Neural cell (in vitro differentiated cells): ENCODE data around the gene CLCN4. TPM values are rescaled to one million over a fixed set of nuclear protein-coding genes. Genes with fewer than 3 reads are reported as not detected.

Experiments used
- H2AFZ ChIP-seq: fragments of 200-600, 300-800 bp; sonication (generic), shearing (Covaris generic); 2 replicates; pipeline ENCODE4 v1.6.0; 2014; ENCODE audit warnings: low read depth, mild to moderate bottlenecking, antibody characterized with exemption, low read length, moderate library complexity
- H3F3A ChIP-seq: fragments of 200-600 bp; shearing (Covaris generic); 2 replicates; pipeline ENCODE4 v1.6.1; 2016; ENCODE audit warnings: mild to moderate bottlenecking, moderate library complexity, mixed read lengths, antibody characterized with exemption, low read length; ENCODE audit not compliant: insufficient read depth, poor library complexity, severe bottlenecking
- H3K27ac ChIP-seq: fragments of 200-600, 300-800 bp; sonication (generic), shearing (Covaris generic); 2 replicates; pipeline ENCODE4 v1.5.1; 2014; ENCODE audit warnings: mild to moderate bottlenecking, low read length, moderate library complexity
- H3K27me3 ChIP-seq: fragments of 300-800, 200-600 bp; sonication (generic), shearing (Covaris generic); 2 replicates; pipeline ENCODE4 v1.6.0; 2014; ENCODE audit warnings: mild to moderate bottlenecking, low read depth, low read length, moderate library complexity; ENCODE audit not compliant: insufficient read depth
- H3K36me3 ChIP-seq: fragments of 300-800, 200-600 bp; sonication (generic), shearing (Covaris generic); 2 replicates; pipeline ENCODE4 v1.5.1; 2014; ENCODE audit warnings: mild to moderate bottlenecking, antibody characterized with exemption, low read length, moderate library complexity; ENCODE audit not compliant: insufficient read depth
- H3K4me2 ChIP-seq: fragments of 300-800, 200-600 bp; sonication (generic), shearing (Covaris generic); 2 replicates; pipeline ENCODE4 v1.6.0; 2014; ENCODE audit warnings: mild to moderate bottlenecking, low read length
- H3K4me3 ChIP-seq: fragments of 300-800, 200-600 bp; sonication (generic), shearing (Covaris generic); 2 replicates; pipeline ENCODE4 v1.5.1; 2014; ENCODE audit warnings: mild to moderate bottlenecking, low read length, moderate library complexity
- H3K79me2 ChIP-seq: fragments of 200-600 bp; shearing (Covaris generic); replicated peaks from 2 replicates; pipeline ENCODE4 v1.6.0; 2014; ENCODE audit warnings: mild to moderate bottlenecking, low read length, moderate library complexity; ENCODE audit not compliant: insufficient read depth
- H3K9ac ChIP-seq: fragments of 300-800, 200-600 bp; sonication (generic), shearing (Covaris generic); 2 replicates; pipeline ENCODE4 v1.6.1; 2016; ENCODE audit warnings: mild to moderate bottlenecking, low read length, mixed read lengths
- H3K9me2 ChIP-seq: fragments of 200-600 bp; shearing (Covaris generic); 2 replicates; pipeline ENCODE4 v1.6.1; 2016; ENCODE audit warnings: mild to moderate bottlenecking, low read length, mixed read lengths; ENCODE audit not compliant: insufficient read depth
- H3K9me3 ChIP-seq: fragments of 200-600, 300-800 bp; sonication (generic), shearing (Covaris generic); 2 replicates; pipeline ENCODE4 v1.6.1; 2016; ENCODE audit warnings: mild to moderate bottlenecking, mixed run types, low read length, moderate library complexity, mixed read lengths
- H4K20me1 ChIP-seq: fragments of 200-600 bp; shearing (Covaris generic); 2 replicates; pipeline ENCODE4 v1.6.1; 2016; ENCODE audit warnings: mild to moderate bottlenecking, mixed run types; ENCODE audit not compliant: insufficient read depth
- EP300 ChIP-seq: fragments of 450-650 bp; conservative IDR thresholded peaks from 2 replicates; pipeline ENCODE4 v1.6.1; 2014; ENCODE audit warnings: antibody characterized with exemption, mild to moderate bottlenecking, moderate library complexity; ENCODE audit not compliant: poor library complexity, severe bottlenecking
- EZH2 ChIP-seq: fragments of 200-600, 300-800 bp; shearing (Covaris generic), sonication (generic); IDR thresholded peaks from 2 replicates; pipeline ENCODE4 v1.6.1; 2014; ENCODE audit warnings: antibody characterized with exemption, low read length, borderline replicate concordance, mild to moderate bottlenecking; ENCODE audit not compliant: insufficient read depth, poor library complexity, severe bottlenecking
- MXI1 ChIP-seq: fragments of 450-650 bp; conservative IDR thresholded peaks from 2 replicates; pipeline ENCODE4 v1.6.1; 2014; ENCODE audit warnings: antibody characterized with exemption, mild to moderate bottlenecking; ENCODE audit not compliant: poor library complexity, severe bottlenecking
- POLR2AphosphoS5 ChIP-seq: IDR thresholded peaks from 2 replicates; pipeline ENCODE4 v1.6.1; 2012
- RAD21 ChIP-seq: fragments of 450-650 bp; conservative IDR thresholded peaks from 2 replicates; pipeline ENCODE4 v1.6.1; 2014; ENCODE audit warnings: antibody characterized with exemption, mild to moderate bottlenecking, moderate library complexity
- REST ChIP-seq: IDR thresholded peaks from 2 replicates; pipeline ENCODE4 v1.6.1; 2012; ENCODE audit warnings: borderline replicate concordance
- SMC3 ChIP-seq: fragments of 450-650 bp; conservative IDR thresholded peaks from 2 replicates; pipeline ENCODE4 v1.6.1; 2014; ENCODE audit warnings: antibody characterized with exemption, mild to moderate bottlenecking, moderate library complexity; ENCODE audit not compliant: poor library complexity
- TAF1 ChIP-seq: IDR thresholded peaks from 2 replicates; pipeline ENCODE4 v1.6.1; 2012; ENCODE audit warnings: low read depth
- polyA plus RNA-seq: library from polyadenylated mRNA; depleted of rRNA; stranded (reverse); fragments of >200 nt; gene quantifications from 2 replicates; pipeline ENCODE4 v1.2.3, GENCODE V29; 2014
- TF ChIP-seq, protein P1 (sequence below): fragments of 450-650 bp; IDR thresholded peaks from 2 replicates; pipeline ENCODE4 v1.5.1; 2014; ENCODE audit warnings: antibody characterized with exemption, mild to moderate bottlenecking, moderate library complexity; ENCODE audit not compliant: poor library complexity, severe bottlenecking

CLCN4 gene
- polyA plus RNA-seq, 1 donor from 2014 or later, result 21.4 TPM

- Histone ChIP-seq H3K9me3 (no peaks in the 10 kb centered on the region), H4K20me1 (no peaks in the 10 kb centered on the region), H3K9me2 (no peaks in the 10 kb centered on the region), H3K4me3 (no peak overlapping the region), H3K27me3 (no peaks in the 10 kb centered on the region), H3K36me3 (no peaks in the 10 kb centered on the region), H3K27ac (no peak overlapping the region), H3K79me2 (no peaks in the 10 kb centered on the region), H3F3A (no peaks in the 10 kb centered on the region), H3K9ac (no peak overlapping the region), H2AFZ (no peak overlapping the region), H3K4me2 (no peak overlapping the region)
- TF ChIP-seq TAF1 (no peak), RAD21 (no peak), EP300 (no peak), POLR2AphosphoS5 (no peak), MXI1 (no peak), SMC3 (no peak), REST (no peak), EZH2 (no peak)
- TF ChIP-seq, protein P1, sequence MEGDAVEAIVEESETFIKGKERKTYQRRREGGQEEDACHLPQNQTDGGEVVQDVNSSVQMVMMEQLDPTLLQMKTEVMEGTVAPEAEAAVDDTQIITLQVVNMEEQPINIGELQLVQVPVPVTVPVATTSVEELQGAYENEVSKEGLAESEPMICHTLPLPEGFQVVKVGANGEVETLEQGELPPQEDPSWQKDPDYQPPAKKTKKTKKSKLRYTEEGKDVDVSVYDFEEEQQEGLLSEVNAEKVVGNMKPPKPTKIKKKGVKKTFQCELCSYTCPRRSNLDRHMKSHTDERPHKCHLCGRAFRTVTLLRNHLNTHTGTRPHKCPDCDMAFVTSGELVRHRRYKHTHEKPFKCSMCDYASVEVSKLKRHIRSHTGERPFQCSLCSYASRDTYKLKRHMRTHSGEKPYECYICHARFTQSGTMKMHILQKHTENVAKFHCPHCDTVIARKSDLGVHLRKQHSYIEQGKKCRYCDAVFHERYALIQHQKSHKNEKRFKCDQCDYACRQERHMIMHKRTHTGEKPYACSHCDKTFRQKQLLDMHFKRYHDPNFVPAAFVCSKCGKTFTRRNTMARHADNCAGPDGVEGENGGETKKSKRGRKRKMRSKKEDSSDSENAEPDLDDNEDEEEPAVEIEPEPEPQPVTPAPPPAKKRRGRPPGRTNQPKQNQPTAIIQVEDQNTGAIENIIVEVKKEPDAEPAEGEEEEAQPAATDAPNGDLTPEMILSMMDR, result no peak
Observed at GRCh38 chrX:10175319-10175871, 18.6 kb downstream of the CLCN4 start.

DNA sequence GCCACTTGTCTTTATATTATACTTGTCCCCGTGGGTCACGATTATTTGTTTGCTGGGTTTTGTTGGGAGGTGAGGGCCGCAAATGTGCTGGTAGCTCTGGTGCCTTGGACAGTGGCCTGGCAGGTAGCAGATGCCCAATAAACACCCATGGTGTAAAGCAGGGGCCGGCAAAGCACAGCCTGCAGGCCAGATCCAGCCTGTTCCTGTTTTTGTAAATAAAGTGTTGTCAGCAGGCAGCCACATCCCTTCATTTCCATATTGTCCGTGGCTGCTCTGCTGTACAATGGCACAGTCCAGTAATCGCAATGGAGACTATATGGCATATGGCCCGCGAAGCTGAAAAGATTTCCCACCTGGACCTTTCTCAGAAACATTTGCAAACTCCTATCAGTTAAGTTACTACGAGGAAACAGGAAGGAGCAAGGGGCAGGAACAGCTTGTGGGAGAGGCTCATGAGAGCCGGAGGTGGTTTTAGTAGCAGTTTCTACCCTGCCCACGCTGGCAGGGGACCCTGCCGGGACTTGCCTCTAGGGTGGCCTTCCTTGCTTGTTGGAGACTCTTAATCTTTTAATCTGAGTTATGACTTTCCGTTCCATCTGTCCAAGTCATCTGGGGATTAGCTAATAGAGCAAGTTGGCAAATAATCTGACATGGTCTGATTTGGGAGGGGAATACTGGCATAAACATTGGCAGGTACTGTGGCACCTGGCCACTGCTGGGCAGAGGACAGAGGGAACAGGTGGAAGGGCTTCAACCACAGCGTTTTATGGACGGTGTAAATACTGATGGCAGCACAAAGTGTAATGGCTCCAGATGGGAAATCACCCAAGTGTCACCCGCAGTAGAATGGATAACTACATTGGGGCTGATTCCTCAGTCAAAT, 19.6 kb downstream of the CLCN4 start:
- H3K9me2 ChIP-seq, result no peaks in the 10 kb centered on the region
- no peak overlapping the region for H3K27ac ChIP-seq
- no peaks in the 10 kb centered on the region for H3K79me2 ChIP-seq
- no peak overlapping the region for H3K9ac ChIP-seq
- TF ChIP-seq TAF1 (no peak), EZH2 (no peak), EP300 (no peak)
- TF ChIP-seq, protein P1, result no peak
- H2AFZ ChIP-seq, result no peak overlapping the region
- no peaks in the 10 kb centered on the region for H4K20me1 ChIP-seq
- H3K4me2 ChIP-seq, result no peak overlapping the region
- no peak overlapping the region for H3K4me3 ChIP-seq
- no peaks in the 10 kb centered on the region for H3F3A ChIP-seq
- H3K9me3 ChIP-seq, result no peaks in the 10 kb centered on the region
- no peaks in the 10 kb centered on the region for H3K27me3 ChIP-seq
- H3K36me3 ChIP-seq, result no peaks in the 10 kb centered on the region
